ENCODE measurements around the gene PTRH2.

PTRH2 gene

GRCh38 chr17:59694344-59694743, 12.9 kb downstream of the PTRH2 start:
- H3K36me3 ChIP-seq (ENCODE audit: control insufficient read depth in 1 of 2, insufficient read depth in 2 of 2, low read length in 2 of 2): peaks cover 59 to 81% of the 10 kb centered on the region in 2 donors

GRCh38 chr17:59693582-59693981, 13.6 kb downstream of the PTRH2 start:
- Histone ChIP-seq H3K27ac (ENCODE audit: low read length) (no peak overlapping the region), H3K9me3 (ENCODE audit: control insufficient read depth in 1 of 2, low read length in 2 of 2) (no peaks in the 10 kb centered on the region), H3K4me1 (ENCODE audit: control insufficient read depth in 1 of 2, insufficient read depth in 2 of 2, low read length in 2 of 2) (no peaks in the 10 kb centered on the region), H3K4me3 (ENCODE audit: low read depth in 1 of 2, low read length in 2 of 2) (no peak overlapping the region), H3K27me3 (ENCODE audit: low read depth, low read length) (no peaks in the 10 kb centered on the region), H3K36me3 (ENCODE audit: control insufficient read depth in 1 of 2, insufficient read depth in 2 of 2, low read length in 2 of 2) (peaks cover 66 to 79% of the 10 kb centered on the region in 2 donors)

More at GRCh38 chr17:59694344-59694743, 12.9 kb downstream of the PTRH2 start:
- Histone ChIP-seq H3K4me1 (ENCODE audit: control insufficient read depth in 1 of 2, insufficient read depth in 2 of 2, low read length in 2 of 2) (no peaks in the 10 kb centered on the region), H3K27ac (ENCODE audit: low read length) (no peak overlapping the region), H3K27me3 (ENCODE audit: low read depth, low read length) (no peaks in the 10 kb centered on the region), H3K4me3 (ENCODE audit: low read depth in 1 of 2, low read length in 2 of 2) (no peak overlapping the region), H3K9me3 (ENCODE audit: control insufficient read depth in 1 of 2, low read length in 2 of 2) (no peaks in the 10 kb centered on the region)

- no peaks in the 10 kb centered on the region for H3K27me3 ChIP-seq (ENCODE audit: low read depth, low read length)
- no peak overlapping the region for H3K27ac ChIP-seq (ENCODE audit: low read length)
- H3K36me3 ChIP-seq (ENCODE audit: control insufficient read depth in 1 of 2, insufficient read depth in 2 of 2, low read length in 2 of 2): peaks cover 79 to 80% of the 10 kb centered on the region in 2 donors
- no peaks in the 10 kb centered on the region for H3K4me1 ChIP-seq (ENCODE audit: control insufficient read depth in 1 of 2, insufficient read depth in 2 of 2, low read length in 2 of 2)
- H3K9me3 ChIP-seq (ENCODE audit: control insufficient read depth in 1 of 2, low read length in 2 of 2): no peaks in the 10 kb centered on the region
- no peak overlapping the region for H3K4me3 ChIP-seq (ENCODE audit: low read depth in 1 of 2, low read length in 2 of 2)
Observed at GRCh38 chr17:59688496-59688895, 18.7 kb downstream of the PTRH2 start.

GRCh38 chr17:59688008-59688407, 19.2 kb downstream of the PTRH2 start:
- H3K27ac ChIP-seq (ENCODE audit: low read length): no peak overlapping the region

GRCh38 chr17:59684967-59685366, 22.3 kb downstream of the PTRH2 start:
- H3K27me3 ChIP-seq (ENCODE audit: low read depth, low read length): no peaks in the 10 kb centered on the region
- H3K36me3 ChIP-seq (ENCODE audit: control insufficient read depth in 1 of 2, insufficient read depth in 2 of 2, low read length in 2 of 2): peaks cover 84 to 91% of the 10 kb centered on the region in 2 donors
- H3K9me3 ChIP-seq (ENCODE audit: control insufficient read depth in 1 of 2, low read length in 2 of 2): no peaks in the 10 kb centered on the region
- H3K27ac ChIP-seq (ENCODE audit: low read length): no peak overlapping the region
- no peak overlapping the region for H3K4me3 ChIP-seq (ENCODE audit: low read depth in 1 of 2, low read length in 2 of 2)
- H3K4me1 ChIP-seq (ENCODE audit: control insufficient read depth in 1 of 2, insufficient read depth in 2 of 2, low read length in 2 of 2): no peaks in the 10 kb centered on the region

More at GRCh38 chr17:59688008-59688407, 19.2 kb downstream of the PTRH2 start:
- Histone ChIP-seq H3K27me3 (ENCODE audit: low read depth, low read length) (no peaks in the 10 kb centered on the region), H3K4me3 (ENCODE audit: low read depth in 1 of 2, low read length in 2 of 2) (no peak overlapping the region), H3K9me3 (ENCODE audit: control insufficient read depth in 1 of 2, low read length in 2 of 2) (no peaks in the 10 kb centered on the region), H3K36me3 (ENCODE audit: control insufficient read depth in 1 of 2, insufficient read depth in 2 of 2, low read length in 2 of 2) (peaks cover 81 to 82% of the 10 kb centered on the region in 2 donors), H3K4me1 (ENCODE audit: control insufficient read depth in 1 of 2, insufficient read depth in 2 of 2, low read length in 2 of 2) (no peaks in the 10 kb centered on the region)

GRCh38 chr17:59683283-59683682, 23.9 kb downstream of the PTRH2 start:
- Histone ChIP-seq H3K9me3 (ENCODE audit: control insufficient read depth in 1 of 2, low read length in 2 of 2) (no peaks in the 10 kb centered on the region), H3K36me3 (ENCODE audit: control insufficient read depth in 1 of 2, insufficient read depth in 2 of 2, low read length in 2 of 2) (peaks cover 83 to 88% of the 10 kb centered on the region in 2 donors), H3K27me3 (ENCODE audit: low read depth, low read length) (no peaks in the 10 kb centered on the region), H3K4me1 (ENCODE audit: control insufficient read depth in 1 of 2, insufficient read depth in 2 of 2, low read length in 2 of 2) (no peaks in the 10 kb centered on the region), H3K4me3 (ENCODE audit: low read depth in 1 of 2, low read length in 2 of 2) (no peak overlapping the region), H3K27ac (ENCODE audit: low read length) (no peak overlapping the region)

GRCh38 chr17:59680314-59680713, 26.9 kb downstream of the PTRH2 start:
- peaks cover 79 to 85% of the 10 kb centered on the region in 2 donors for H3K36me3 ChIP-seq (ENCODE audit: control insufficient read depth in 1 of 2, insufficient read depth in 2 of 2, low read length in 2 of 2)
- no peak overlapping the region for H3K4me3 ChIP-seq (ENCODE audit: low read depth in 1 of 2, low read length in 2 of 2)
- no peak overlapping the region for H3K27ac ChIP-seq (ENCODE audit: low read length)

GRCh38 chr17:59678918-59679317, 28.3 kb downstream of the PTRH2 start:
- Histone ChIP-seq H3K27me3 (ENCODE audit: low read depth, low read length) (no peaks in the 10 kb centered on the region), H3K4me1 (ENCODE audit: control insufficient read depth in 1 of 2, insufficient read depth in 2 of 2, low read length in 2 of 2) (no peaks in the 10 kb centered on the region), H3K27ac (ENCODE audit: low read length) (no peak overlapping the region), H3K4me3 (ENCODE audit: low read depth in 1 of 2, low read length in 2 of 2) (no peak overlapping the region), H3K9me3 (ENCODE audit: control insufficient read depth in 1 of 2, low read length in 2 of 2) (no peaks in the 10 kb centered on the region), H3K36me3 (ENCODE audit: control insufficient read depth in 1 of 2, insufficient read depth in 2 of 2, low read length in 2 of 2) (peaks cover 81 to 85% of the 10 kb centered on the region in 2 donors)

More at GRCh38 chr17:59680314-59680713, 26.9 kb downstream of the PTRH2 start:
- Histone ChIP-seq H3K4me1 (ENCODE audit: control insufficient read depth in 1 of 2, insufficient read depth in 2 of 2, low read length in 2 of 2) (no peaks in the 10 kb centered on the region), H3K9me3 (ENCODE audit: control insufficient read depth in 1 of 2, low read length in 2 of 2) (no peaks in the 10 kb centered on the region), H3K27me3 (ENCODE audit: low read depth, low read length) (no peaks in the 10 kb centered on the region)

GRCh38 chr17:59676716-59677115, 30.5 kb downstream of the PTRH2 start:
- Histone ChIP-seq H3K4me1 (ENCODE audit: control insufficient read depth in 1 of 2, insufficient read depth in 2 of 2, low read length in 2 of 2) (peaks cover 0 to 1% of the 10 kb centered on the region in 2 donors), H3K9me3 (ENCODE audit: control insufficient read depth in 1 of 2, low read length in 2 of 2) (no peaks in the 10 kb centered on the region), H3K4me3 (ENCODE audit: low read depth in 1 of 2, low read length in 2 of 2) (no peak overlapping the region), H3K27me3 (ENCODE audit: low read depth, low read length) (no peaks in the 10 kb centered on the region), H3K27ac (ENCODE audit: low read length) (no peak overlapping the region), H3K36me3 (ENCODE audit: control insufficient read depth in 1 of 2, insufficient read depth in 2 of 2, low read length in 2 of 2) (peaks cover 61 to 78% of the 10 kb centered on the region in 2 donors)

- Histone ChIP-seq H3K9me3 (ENCODE audit: control insufficient read depth in 1 of 2, low read length in 2 of 2) (no peaks in the 10 kb centered on the region), H3K4me1 (ENCODE audit: control insufficient read depth in 1 of 2, insufficient read depth in 2 of 2, low read length in 2 of 2) (peaks cover 0 to 4% of the 10 kb centered on the region in 2 donors), H3K27me3 (ENCODE audit: low read depth, low read length) (no peaks in the 10 kb centered on the region), H3K36me3 (ENCODE audit: control insufficient read depth in 1 of 2, insufficient read depth in 2 of 2, low read length in 2 of 2) (peaks cover 53 to 77% of the 10 kb centered on the region in 2 donors), H3K4me3 (ENCODE audit: low read depth in 1 of 2, low read length in 2 of 2) (no peak overlapping the region), H3K27ac (ENCODE audit: low read length) (no peak overlapping the region)
Observed at GRCh38 chr17:59675231-59675630, 32.0 kb downstream of the PTRH2 start.

- H3K4me3 ChIP-seq (ENCODE audit: low read depth in 1 of 2, low read length in 2 of 2): no peak overlapping the region
- no peak overlapping the region for H3K27ac ChIP-seq (ENCODE audit: low read length)
- no peaks in the 10 kb centered on the region for H3K9me3 ChIP-seq (ENCODE audit: control insufficient read depth in 1 of 2, low read length in 2 of 2)
- peaks cover 52 to 78% of the 10 kb centered on the region in 2 donors for H3K36me3 ChIP-seq (ENCODE audit: control insufficient read depth in 1 of 2, insufficient read depth in 2 of 2, low read length in 2 of 2)
- peaks cover 4 to 13% of the 10 kb centered on the region in 2 donors for H3K4me1 ChIP-seq (ENCODE audit: control insufficient read depth in 1 of 2, insufficient read depth in 2 of 2, low read length in 2 of 2)
- no peaks in the 10 kb centered on the region for H3K27me3 ChIP-seq (ENCODE audit: low read depth, low read length)
Observed at GRCh38 chr17:59671386-59671785, 35.8 kb downstream of the PTRH2 start.

- Histone ChIP-seq H3K4me1 (ENCODE audit: control insufficient read depth in 1 of 2, insufficient read depth in 2 of 2, low read length in 2 of 2) (peaks cover 4 to 13% of the 10 kb centered on the region in 2 donors), H3K27me3 (ENCODE audit: low read depth, low read length) (no peaks in the 10 kb centered on the region), H3K9me3 (ENCODE audit: control insufficient read depth in 1 of 2, low read length in 2 of 2) (no peaks in the 10 kb centered on the region), H3K27ac (ENCODE audit: low read length) (no peak overlapping the region), H3K36me3 (ENCODE audit: control insufficient read depth in 1 of 2, insufficient read depth in 2 of 2, low read length in 2 of 2) (peaks cover 57 to 75% of the 10 kb centered on the region in 2 donors), H3K4me3 (ENCODE audit: low read depth in 1 of 2, low read length in 2 of 2) (no peak overlapping the region)
Observed at GRCh38 chr17:59669944-59670343, 37.3 kb downstream of the PTRH2 start.

All from muscle layer of duodenum (tissue), 2 donors.